GM21717 (cell line): ENCODE measurements around the gene ATXN7L1.
A peak's percentile ranks its signal among the peaks of the same experiment; 100 is the strongest.

ENCODE experiments used
- ATAC-seq: cut with Tn5 transposase; IDR thresholded peaks from one replicate; pipeline ENCODE4 v1.9.1; 2021; ENCODE audit warnings: mild to moderate bottlenecking, moderate library complexity; ENCODE audit not compliant: unreplicated experiment

ATXN7L1 gene

DNA sequence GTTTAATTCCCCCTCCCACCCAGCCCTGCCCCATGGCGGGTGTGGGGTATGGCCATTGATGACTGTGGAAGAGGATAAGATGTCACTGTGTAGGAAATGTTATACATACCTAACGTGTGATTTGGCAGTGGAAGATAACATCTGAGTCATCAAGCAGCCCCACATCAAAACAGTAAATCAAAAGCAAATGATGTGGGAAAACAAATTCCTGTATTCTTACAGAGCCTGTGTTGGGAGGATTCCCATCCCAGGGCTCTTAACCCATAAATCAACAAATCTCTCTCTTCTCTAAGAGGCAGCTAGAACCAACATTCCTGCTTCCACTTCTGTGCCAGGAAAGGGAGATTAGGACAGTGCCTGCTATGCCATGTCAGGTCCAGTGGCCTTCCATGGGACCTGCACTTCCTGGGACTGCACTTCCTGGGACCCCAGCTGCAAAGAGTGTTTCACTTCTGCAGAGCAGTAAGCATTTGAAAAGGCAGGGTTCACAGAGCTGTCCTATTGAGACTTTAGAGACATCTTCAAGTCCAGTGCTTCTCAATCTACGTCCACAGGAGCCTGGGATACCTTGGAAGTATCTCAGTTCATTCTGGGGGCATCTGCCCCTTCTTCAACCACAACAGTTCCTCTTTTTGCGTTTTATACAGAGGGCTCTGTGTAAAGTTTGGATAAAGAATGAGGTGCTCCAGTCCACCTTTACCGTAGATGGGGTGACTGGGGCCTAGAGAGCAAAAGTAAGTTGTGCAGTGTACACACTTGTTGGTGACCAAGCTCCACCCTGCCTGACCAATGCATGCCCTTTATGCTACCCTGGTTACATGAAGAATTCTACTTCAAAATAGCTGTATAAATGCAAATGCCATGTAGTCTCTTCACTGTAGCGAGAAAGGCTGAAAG is 45.7 kb downstream of the ATXN7L1 start:
- no peak for ATAC-seq

DNA sequence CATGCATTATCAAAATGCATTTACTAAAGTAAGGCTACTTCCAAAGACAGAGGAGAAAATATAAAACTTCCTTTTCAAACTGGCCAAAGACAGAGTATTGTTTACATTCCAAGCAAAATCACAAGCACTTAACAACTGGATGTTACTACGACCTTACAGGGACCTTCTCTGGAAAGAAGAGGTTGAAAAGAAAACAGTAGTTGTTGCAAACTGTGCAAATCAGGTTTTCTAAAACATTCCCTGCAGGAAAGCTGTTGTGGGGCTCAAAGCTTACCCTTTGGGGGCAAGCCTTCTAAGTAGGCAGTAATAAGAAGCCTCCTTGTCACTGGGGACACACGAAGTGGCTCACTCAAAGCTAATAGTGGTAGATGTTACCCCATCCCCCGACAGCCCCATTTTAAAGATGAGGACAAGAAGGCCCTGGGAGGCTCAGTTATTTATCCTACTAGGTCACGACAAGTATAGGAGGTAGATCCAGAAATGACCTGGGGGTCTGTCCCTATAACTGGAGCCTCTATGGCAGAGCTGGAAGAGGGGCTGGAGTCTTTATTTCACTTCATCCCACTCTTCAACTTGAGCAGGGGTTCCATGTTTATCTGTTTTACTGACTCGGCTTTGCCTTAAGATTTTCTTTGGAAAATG is 46.6 kb downstream of the ATXN7L1 start:
- no peak for ATAC-seq

DNA sequence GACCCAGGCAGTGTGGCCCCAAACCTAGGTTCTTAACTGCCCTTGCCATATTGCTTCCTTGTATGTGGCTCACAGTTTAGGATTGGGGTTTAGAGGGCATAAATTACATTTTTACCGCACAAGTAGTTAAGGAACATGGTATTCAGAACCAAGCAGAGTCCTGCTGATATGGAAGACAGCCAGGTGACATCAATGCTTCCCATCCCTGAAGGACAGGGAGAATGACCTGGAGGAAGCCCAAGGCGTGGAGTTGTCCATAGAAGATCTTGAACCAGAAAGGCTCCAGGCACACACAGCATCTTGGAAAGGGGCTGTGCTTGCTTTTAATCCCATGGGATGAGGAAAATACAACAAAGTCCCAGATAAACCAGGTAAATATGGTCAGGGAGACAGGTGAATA is 48.3 kb downstream of the ATXN7L1 start:
- ATAC-seq: no peak

GRCh38 chr7:105827151-105827875 is 49.1 kb downstream of the ATXN7L1 start:
- no peak for ATAC-seq

- no peak for ATAC-seq
Measured at GRCh38 chr7:105826143-105826542, 50.3 kb downstream of the ATXN7L1 start.

DNA sequence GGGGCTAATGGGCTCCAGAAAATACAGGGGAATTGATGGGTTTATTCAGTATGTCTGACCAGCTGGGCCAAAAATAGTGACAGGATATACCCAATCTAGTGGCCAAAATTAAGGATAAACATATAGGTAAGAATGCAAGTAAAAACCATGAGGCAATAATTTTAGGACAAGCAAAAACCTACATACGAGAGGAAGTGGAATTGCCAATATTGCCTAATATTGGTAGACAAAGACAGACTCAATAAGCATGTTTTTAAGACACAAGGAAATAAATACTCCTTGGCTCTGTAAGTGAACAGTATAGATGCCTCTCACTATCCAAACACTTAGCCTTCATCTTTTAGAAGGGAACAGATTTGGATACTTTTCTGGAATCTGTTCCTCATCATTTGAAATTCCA is 51.0 kb downstream of the ATXN7L1 start:
- no peak for ATAC-seq

GRCh38 chr7:105822806-105823205 is 53.6 kb downstream of the ATXN7L1 start:
- no peak for ATAC-seq

- ATAC-seq: no peak
Measured at GRCh38 chr7:105821527-105821926, 54.9 kb downstream of the ATXN7L1 start.

GRCh38 chr7:105820363-105821066 is 55.9 kb downstream of the ATXN7L1 start:
- ATAC-seq: no peak

GRCh38 chr7:105819559-105819958 is 56.8 kb downstream of the ATXN7L1 start:
- ATAC-seq: no peak

DNA sequence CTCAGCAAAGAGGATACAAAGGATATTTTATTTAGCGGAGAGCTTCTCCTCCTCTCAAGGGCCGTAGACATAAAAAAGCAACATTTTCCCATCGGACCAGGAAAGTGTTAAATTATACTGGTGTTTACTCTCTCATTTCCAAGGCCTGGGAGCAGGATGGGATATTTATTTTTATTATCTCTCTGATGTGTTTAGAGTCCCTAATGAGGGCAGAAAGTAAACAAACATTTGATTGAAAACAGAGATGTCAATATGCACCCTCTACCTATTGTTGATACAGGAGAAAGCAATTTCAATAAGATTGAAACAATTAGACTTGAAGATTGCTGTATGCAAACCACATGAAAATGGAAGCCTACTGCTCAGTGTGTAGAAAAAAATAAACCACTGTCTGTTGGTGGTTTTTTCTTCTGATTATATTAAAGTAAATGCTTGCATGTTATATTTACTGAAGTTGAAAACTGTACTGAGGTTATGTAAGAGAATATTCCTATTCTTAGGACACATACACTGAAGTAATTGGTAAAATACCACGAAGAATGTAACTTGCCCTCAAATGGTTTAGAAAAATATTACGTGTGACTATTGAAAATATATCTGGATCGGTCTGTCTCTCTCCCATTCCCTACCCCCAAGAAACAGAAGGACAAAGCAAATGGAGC is 59.3 kb downstream of the ATXN7L1 start:
- ATAC-seq: no peak

GRCh38 chr7:105816266-105816843 is 60.0 kb downstream of the ATXN7L1 start:
- ATAC-seq: no peak

- ATAC-seq: no peak
Measured at GRCh38 chr7:105815576-105815975, 60.8 kb downstream of the ATXN7L1 start.

- ATAC-seq: no peak
Measured at GRCh38 chr7:105814481-105814880, 61.9 kb downstream of the ATXN7L1 start.

DNA sequence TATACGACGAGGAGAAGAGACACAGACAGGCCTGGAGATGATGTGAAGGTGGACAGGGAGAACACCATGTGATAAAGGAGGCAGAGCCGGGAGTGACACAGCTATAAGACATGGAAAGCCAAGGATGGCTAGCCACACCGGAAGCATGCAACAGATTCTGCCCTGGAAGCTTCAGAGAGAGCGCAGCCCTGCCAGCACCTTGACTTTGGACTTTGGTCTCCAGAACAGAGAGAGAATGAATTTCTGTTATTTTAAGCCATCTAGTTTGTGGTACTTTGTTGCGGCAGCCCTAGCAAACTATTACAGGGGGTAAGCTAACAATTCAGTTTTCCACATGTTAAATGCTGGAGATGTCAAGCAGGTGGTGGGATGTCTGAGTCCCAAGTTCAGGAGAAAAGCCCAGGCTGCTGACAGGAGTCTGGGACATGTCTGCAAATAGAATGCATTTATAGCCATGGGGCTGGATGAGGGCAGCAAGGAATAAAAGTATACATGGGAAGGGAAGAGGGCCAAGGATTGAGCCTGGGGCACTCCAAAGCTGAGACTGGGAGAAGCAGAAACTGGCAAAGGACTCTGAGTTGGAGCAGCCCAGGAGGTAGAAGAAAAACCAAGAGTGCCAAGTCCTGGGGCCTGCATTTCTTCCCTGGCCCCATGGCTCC is 65.1 kb downstream of the ATXN7L1 start:
- no peak for ATAC-seq

- no peak for ATAC-seq
Measured at GRCh38 chr7:105810556-105810955, 65.8 kb downstream of the ATXN7L1 start.

GRCh38 chr7:105808703-105809590 is 67.5 kb downstream of the ATXN7L1 start:
- ATAC-seq: peak; percentile 97

GRCh38 chr7:105808209-105808608 is 68.2 kb downstream of the ATXN7L1 start:
- no peak for ATAC-seq

DNA sequence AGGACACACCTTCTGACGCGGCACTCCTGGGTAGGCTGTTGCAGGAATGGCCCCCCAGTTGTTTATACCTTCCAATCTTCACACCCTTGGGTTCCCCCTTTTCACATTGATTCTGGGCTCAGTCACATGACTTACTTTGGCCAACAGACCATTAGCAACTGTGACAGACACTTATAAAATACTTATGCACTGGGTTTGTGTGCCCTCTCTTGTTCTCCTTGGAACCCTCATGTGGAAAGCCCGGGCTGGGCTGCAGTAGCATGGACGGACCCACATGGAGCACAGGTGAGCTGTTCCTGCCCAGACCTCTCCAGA is 69.0 kb downstream of the ATXN7L1 start:
- no peak for ATAC-seq
